Endodermal cell (in vitro differentiated cells): ENCODE data around the gene BAZ1A. TPM values are rescaled to one million over a fixed set of nuclear protein-coding genes. Genes with fewer than 3 reads are reported as not detected.

Source experiments
- DNase-seq: peaks from one replicate; pipeline ENCODE4 v3.0.0-alpha.2; 2017
- H3K27ac ChIP-seq: 2 replicates; pipeline ENCODE4 v1.5.1; 2013; ENCODE audit warnings: mild to moderate bottlenecking, low read depth, low read length, moderate library complexity
- H3K27me3 ChIP-seq: 2 replicates; pipeline ENCODE4 v1.6.1; 2013; ENCODE audit warnings: mild to moderate bottlenecking, low read length, moderate library complexity; ENCODE audit not compliant: insufficient read depth, control insufficient read depth, poor library complexity, severe bottlenecking
- H3K36me3 ChIP-seq: 2 replicates; pipeline ENCODE4 v1.7.0; 2013; ENCODE audit warnings: mild to moderate bottlenecking, low read length, moderate library complexity; ENCODE audit not compliant: control insufficient read depth, insufficient read depth
- H3K4me1 ChIP-seq: one replicate; pipeline ENCODE4 v1.7.0; 2013; ENCODE audit warnings: low read length; ENCODE audit not compliant: control insufficient read depth, insufficient read depth
- H3K4me3 ChIP-seq: 2 replicates; pipeline ENCODE4 v1.5.1; 2013; ENCODE audit warnings: mild to moderate bottlenecking, low read length, moderate library complexity
- H3K9ac ChIP-seq: 2 replicates; pipeline ENCODE4 v1.6.1; 2013; ENCODE audit warnings: mild to moderate bottlenecking, low read length, moderate library complexity; ENCODE audit not compliant: poor library complexity, severe bottlenecking; ENCODE audit errors: extremely low read depth
- H3K9me3 ChIP-seq: 2 replicates; pipeline ENCODE4 v1.6.1; 2013; ENCODE audit warnings: mild to moderate bottlenecking, low read length, moderate library complexity; ENCODE audit not compliant: control insufficient read depth
- H3K27ac Mint-ChIP-seq: 2 replicates; pipeline ENCODE4 v1.8.0; 2020; ENCODE audit warnings: mixed read lengths
- H3K27me3 Mint-ChIP-seq: 2 replicates; pipeline ENCODE4 v1.8.0; 2021; ENCODE audit warnings: mild to moderate bottlenecking, mixed read lengths; ENCODE audit not compliant: insufficient read depth
- H3K36me3 Mint-ChIP-seq: 2 replicates; pipeline ENCODE4 v1.8.0; 2020; ENCODE audit warnings: low read depth, mixed read lengths
- H3K4me1 Mint-ChIP-seq: 2 replicates; pipeline ENCODE4 v1.8.0; 2020; ENCODE audit warnings: mixed read lengths
- H3K4me3 Mint-ChIP-seq: 2 replicates; pipeline ENCODE4 v1.8.0; 2020; ENCODE audit warnings: mild to moderate bottlenecking, moderate library complexity, mixed read lengths
- H3K9me3 Mint-ChIP-seq: 2 replicates; pipeline ENCODE4 v1.8.0; 2020; ENCODE audit warnings: mild to moderate bottlenecking, mixed read lengths
- CTCF ChIP-seq: fragments of 200-600 bp; sonication (generic); conservative IDR thresholded peaks from 2 replicates; pipeline ENCODE4 v1.5.0; 2021; ENCODE audit warnings: antibody characterized with exemption, mild to moderate bottlenecking
- WGBS, 2 experiments: methylation state at CpG; one replicate each; pipeline versions ENCODE4 v1.1.5 to v1.1.7; 2013; ENCODE audit warnings: missing lambda C conversion rate in 2 of 2, mixed read lengths in 1 of 2; ENCODE audit not compliant: insufficient coverage in 1 of 2, insufficient read length in 1 of 2; 5-methylcytosine and 5-hydroxymethylcytosine counted together
- total RNA-seq, 2 donors: library from RNA; stranded (reverse); fragmentation: NEBNext Ultra II Directional in 1 of 2; extraction: Animal tissue kit (Norgen Biotek cat#: 25700) in 1 of 2; gene quantifications; 2 replicates in 1 of 2; 3 replicates in 1 of 2; pipeline ENCODE4 v1.2.1, GENCODE V29; 2021

BAZ1A gene
- total RNA-seq, 2 donors from 2014 or later: 22.3 to 23.3 TPM

GRCh38 chr14:34890937-34891336, 15.8 kb upstream of the BAZ1A start:
- H3K27ac ChIP-seq: no peak overlapping the region
- 86% methylated on average over 1 of the region's 1 CpG; no CpG with 5 or more reads in 1 of the 2 experiments for WGBS, 2 experiments
- no peaks in the 10 kb centered on the region for H3K36me3 Mint-ChIP-seq
- H3K9ac ChIP-seq: no peak overlapping the region
- H3K4me3 ChIP-seq: no peak overlapping the region
- no peaks in the 10 kb centered on the region for H3K4me1 ChIP-seq
- H3K27me3 ChIP-seq: no peaks in the 10 kb centered on the region
- TF ChIP-seq CTCF: no peak
- no peaks in the 10 kb centered on the region for H3K36me3 ChIP-seq
- peaks cover 5% of the 10 kb centered on the region for H3K4me1 Mint-ChIP-seq
- H3K27me3 Mint-ChIP-seq: no peaks in the 10 kb centered on the region
- no peak overlapping the region for H3K27ac Mint-ChIP-seq
- H3K9me3 ChIP-seq: no peaks in the 10 kb centered on the region
- no peak overlapping the region for H3K4me3 Mint-ChIP-seq
- no peak for DNase-seq
- no peaks in the 10 kb centered on the region for H3K9me3 Mint-ChIP-seq

- 94 to 100% methylated on average over 1 to 2 of the region's 2 CpGs for WGBS, 2 experiments
- Mint-ChIP-seq H3K9me3 (no peaks in the 10 kb centered on the region), H3K4me3 (no peak overlapping the region), H3K4me1 (no peaks in the 10 kb centered on the region), H3K27ac (no peak overlapping the region), H3K27me3 (no peaks in the 10 kb centered on the region), H3K36me3 (no peaks in the 10 kb centered on the region)
- H3K9me3 ChIP-seq: no peaks in the 10 kb centered on the region
- no peaks in the 10 kb centered on the region for H3K27me3 ChIP-seq
- DNase-seq: no peak
- H3K36me3 ChIP-seq: no peaks in the 10 kb centered on the region
- H3K4me3 ChIP-seq: no peak overlapping the region
- no peak for TF ChIP-seq CTCF
- no peak overlapping the region for H3K27ac ChIP-seq
- H3K4me1 ChIP-seq: no peaks in the 10 kb centered on the region
- no peak overlapping the region for H3K9ac ChIP-seq
Measured at GRCh38 chr14:34888186-34888585, 13.0 kb upstream of the BAZ1A start.

GRCh38 chr14:34883954-34884353, 8.8 kb upstream of the BAZ1A start:
- H3K4me3 Mint-ChIP-seq: no peak overlapping the region
- WGBS, 2 experiments: 94 to 95% methylated on average over 3 to 4 of the region's 4 CpGs
- Histone ChIP-seq H3K27ac (no peak overlapping the region), H3K9me3 (no peaks in the 10 kb centered on the region), H3K4me1 (no peaks in the 10 kb centered on the region), H3K27me3 (no peaks in the 10 kb centered on the region), H3K4me3 (no peak overlapping the region), H3K9ac (no peak overlapping the region), H3K36me3 (no peaks in the 10 kb centered on the region)
- no peaks in the 10 kb centered on the region for H3K36me3 Mint-ChIP-seq
- peaks cover 6% of the 10 kb centered on the region for H3K4me1 Mint-ChIP-seq
- TF ChIP-seq CTCF: no peak
- H3K27ac Mint-ChIP-seq: no peak overlapping the region
- H3K9me3 Mint-ChIP-seq: no peaks in the 10 kb centered on the region
- no peaks in the 10 kb centered on the region for H3K27me3 Mint-ChIP-seq
- no peak for DNase-seq
